NCI-H446 (cell line): ENCODE measurements around the gene CYB5A.
"Not testable (repeated sequence)": the region's sequence is repeated elsewhere in the genome, so short reads cannot be mapped to it uniquely, and the experiment has no call there.

Experiments
- DNase-seq, 2 experiments: peaks; one replicate each; lab custom pipeline; 2025; lab: John Stamatoyannopoulos, UW

The CYB5A gene, protein sequence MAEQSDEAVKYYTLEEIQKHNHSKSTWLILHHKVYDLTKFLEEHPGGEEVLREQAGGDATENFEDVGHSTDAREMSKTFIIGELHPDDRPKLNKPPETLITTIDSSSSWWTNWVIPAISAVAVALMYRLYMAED

DNA sequence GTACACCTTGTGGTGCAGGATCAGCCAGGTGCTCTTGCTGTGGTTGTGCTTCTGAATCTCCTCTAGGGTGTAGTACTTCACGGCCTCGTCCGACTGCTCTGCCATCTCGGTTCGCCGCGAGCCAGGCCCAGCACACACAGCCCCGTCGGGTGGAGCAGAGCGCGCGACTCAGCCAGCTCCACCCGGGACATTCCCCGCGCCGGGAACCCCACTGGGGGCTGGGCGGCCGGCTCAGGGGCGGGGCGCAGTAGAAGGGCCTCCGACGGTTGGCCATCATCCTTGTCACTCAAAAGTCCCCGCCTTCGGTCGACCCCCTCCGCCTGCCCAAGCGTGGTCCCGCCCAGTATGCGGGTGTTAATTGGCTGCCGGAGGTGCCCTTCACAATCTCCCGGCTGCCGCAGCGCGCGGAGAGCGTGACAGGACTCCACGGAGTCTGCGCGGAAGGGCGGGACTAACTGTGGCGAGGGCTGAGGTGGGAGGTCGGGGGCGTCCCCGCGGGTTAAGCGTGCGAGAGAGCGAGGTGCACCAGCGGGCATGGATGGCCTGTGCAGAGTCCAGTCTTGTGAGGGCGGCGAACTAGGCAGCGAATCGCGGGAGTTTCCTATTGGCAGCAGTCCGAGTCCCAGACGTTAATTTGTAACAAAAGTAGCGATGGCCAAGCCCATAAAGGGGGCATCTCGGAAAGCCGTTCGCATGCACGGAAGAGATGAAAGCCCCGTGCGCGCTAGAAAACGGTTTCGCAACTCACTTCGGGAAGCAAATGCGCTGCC lies at the start of gene CYB5A:
CYB5A (minus strand) TSS at position 193 of the 770 bp plus-strand sequence; CDS start at position 105, 88 bp downstream.
- DNase-seq: peak; percentile 81 to 97

DNA sequence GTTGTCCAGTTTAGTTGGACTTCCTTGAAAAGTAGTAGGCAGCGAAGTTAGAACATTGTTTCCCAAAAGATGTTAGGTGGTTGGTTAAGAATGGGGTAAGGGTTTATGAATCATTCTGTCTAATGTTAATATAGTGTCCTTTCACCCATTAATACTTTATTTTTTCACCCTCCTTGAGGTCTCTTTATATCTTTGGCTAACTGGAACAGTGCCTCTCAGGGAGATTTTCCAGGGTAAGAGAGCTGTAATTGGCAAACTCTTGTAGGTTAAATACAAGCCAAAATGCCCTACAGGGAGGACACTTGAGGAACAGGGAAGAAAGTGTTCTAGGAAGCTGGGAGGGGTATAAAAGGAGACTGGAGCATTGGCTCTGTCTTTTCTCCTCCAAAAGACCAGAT lies 46.1 kb upstream of the CYB5A start:
- no peak for DNase-seq

DNA sequence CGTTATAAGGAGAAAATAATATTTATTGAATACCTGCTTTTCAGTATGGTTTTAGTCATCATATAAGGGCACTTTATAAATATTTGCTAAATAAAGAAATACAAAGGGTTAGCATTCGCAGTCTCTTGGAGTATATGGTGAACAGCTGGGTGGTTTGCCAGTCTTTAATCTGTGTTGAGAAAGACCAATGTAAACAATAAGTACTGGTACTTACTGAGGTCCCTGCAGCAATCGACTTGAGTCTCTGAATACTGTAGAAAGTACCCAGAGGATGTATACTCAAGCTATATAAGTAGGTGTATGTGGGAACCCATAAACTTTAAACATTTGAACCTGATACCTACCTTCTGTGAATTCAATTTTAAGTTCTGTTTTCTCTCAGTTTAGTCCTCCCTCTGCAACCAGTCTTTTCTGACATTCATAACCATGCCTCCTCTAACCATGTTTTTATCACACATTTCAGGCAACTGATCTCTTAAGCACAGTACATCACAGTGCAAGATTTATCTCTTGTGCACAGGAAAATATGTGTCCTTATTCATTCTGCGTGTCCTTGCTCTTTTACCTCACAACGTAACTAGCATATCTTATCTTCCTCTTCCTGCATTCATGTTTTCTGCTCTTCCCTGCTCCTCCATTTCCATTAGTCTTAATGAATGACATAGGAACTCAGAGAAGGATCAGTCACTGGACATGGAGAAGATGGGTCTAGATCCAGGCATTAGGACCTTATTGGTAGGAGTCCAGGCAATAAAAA lies 45.6 kb upstream of the CYB5A start:
- DNase-seq: no peak

DNA sequence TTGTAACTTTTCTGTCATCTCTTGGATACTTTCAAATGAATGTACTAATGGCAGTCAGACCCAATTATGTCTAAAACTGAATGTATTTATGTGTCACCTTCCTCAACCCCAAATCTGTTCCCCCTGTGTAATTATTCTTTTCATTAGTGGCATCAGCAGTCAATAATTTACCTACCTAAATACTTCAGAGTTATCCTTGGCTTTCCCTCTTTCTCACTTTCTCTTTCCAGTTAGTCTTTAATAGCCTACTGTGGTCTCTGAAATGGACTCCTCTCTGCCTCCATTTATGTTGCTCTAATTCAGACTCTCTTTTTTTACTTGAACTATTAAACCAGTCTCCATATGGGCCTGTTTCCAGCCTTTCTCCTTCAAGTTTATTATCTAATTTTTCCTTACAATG lies 44.9 kb upstream of the CYB5A start:
- no peak for DNase-seq

DNA sequence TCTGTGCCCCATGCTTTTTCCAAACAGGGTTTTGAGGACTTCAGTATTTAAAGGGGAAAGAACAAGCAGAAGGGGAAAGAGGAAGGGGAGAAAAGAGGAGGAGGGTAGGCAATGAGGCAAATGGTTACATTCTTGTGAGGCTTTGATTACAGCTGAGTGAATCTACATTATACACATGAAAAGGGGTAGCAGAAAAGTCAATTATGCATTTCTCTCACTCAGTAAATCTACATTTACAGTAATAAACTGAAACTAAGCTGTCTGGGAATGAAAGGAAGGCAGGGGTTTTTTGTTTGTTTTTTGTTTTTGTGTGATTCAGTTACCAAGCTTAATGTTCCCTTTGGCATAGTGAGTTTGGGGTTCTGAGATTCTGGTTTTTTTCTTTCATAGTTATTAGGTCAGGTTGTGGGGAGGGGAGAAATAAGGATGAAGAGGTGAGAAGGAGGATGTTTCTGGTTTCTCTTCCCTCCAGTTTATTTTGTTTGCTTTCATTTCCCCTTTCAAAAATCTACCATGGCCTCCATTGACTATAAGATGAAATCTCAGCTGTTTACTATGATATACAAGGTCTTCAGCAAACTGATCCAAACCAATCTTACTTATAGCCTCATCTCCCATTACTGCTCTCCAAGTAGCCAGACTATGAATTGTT lies 42.6 kb upstream of the CYB5A start:
- no peak for DNase-seq

DNA sequence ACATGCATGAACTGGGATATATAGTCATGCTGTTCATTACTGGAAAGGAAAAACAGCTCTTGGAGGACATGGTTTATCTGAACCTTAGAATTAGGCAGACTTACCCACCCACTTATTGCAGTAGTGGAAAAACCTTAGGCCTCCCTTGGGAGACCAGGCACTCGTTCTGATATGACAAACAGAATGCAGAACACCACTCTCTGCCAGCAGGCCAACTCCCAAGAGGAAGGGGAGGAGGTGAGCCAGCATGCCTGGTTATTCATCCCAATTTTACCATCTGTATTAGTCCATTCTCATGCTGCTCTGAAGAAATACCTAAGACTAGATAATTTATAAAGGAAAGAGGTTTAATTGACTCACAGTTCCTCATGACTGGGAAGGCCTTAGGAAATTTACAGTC lies 41.3 kb upstream of the CYB5A start:
- DNase-seq: no peak

DNA sequence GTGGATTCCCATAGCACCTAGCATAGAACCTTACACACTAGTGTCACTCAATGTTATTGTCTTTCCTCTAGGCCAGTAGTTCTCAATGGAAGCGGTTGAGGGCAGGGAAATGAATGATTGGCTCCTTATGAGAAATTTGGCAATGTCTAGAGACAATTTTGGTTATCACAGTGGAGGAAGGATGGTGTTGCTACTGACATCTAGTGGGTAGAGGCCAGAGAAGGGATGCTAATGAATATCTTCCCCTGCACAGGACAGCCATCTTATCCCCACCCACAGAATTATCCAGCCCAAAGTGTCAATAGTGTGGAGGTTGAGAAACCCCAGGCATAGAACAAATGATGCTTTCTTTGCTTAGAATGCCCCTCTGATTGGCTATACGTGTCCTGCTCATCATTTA lies 39.6 kb upstream of the CYB5A start:
- peak in 1 of 2 experiments; percentile 3 for DNase-seq

DNA sequence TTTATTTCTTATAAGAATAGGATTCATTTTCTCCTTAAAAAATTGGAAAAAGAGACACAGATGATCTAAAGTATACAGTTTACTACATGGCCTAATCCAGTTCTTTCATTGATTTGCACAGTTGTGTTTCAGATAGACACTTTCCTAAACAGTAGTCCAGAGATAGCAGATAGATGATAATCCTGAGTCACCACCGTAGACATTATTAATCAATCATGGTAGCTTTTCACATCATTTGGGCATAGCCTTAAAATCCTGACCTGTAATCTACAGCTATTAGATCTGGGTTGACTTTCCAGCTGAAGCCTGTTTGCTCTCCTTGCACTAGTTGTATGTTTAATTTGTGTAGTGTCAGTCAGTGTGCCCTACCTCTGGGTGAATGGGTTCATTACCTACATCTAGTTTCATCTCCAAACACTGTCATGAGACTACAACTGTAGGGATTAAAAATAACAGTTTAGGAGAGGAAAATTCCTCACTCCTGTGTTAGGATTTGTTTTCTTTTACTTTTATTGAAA lies 38.0 kb upstream of the CYB5A start:
- no peak for DNase-seq

DNA sequence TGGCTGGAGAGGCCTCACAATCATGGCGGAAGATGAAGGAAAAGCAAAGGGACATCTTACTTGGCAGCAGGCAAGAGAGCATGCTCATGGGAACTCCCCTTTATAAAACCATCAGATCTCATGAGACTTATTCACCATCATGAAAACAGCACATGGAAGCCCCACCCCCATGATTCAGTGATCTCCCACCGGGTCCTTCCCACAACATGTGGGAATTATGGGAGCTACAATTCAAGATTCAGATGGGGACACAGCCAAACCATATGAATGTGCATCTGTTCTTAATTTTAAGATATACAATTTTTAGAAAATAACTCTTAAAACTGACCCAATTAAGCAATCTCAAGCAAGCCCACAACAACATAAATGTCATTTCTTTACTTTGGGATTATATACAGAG lies 36.4 kb upstream of the CYB5A start:
- DNase-seq: no peak

DNA sequence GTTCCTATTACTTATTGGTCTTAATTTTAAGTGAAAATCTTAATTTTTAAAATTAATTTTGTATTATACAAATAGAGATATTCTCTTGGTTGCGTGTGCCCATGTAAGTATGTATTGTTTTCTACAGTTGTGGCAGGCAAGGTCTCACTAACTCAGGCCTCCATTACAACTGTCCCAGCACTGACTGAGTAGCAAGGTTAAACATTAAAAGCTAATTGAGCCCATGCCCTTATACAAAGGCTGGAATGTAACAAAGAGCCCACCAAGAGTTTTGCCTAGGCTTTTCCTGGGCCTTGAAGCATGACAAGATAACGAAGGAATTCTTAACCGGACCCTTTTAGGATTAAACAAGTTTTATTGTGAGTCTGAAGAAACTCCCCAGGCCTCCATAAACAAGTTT lies 35.0 kb upstream of the CYB5A start:
- DNase-seq: not testable (repeated sequence)

DNA sequence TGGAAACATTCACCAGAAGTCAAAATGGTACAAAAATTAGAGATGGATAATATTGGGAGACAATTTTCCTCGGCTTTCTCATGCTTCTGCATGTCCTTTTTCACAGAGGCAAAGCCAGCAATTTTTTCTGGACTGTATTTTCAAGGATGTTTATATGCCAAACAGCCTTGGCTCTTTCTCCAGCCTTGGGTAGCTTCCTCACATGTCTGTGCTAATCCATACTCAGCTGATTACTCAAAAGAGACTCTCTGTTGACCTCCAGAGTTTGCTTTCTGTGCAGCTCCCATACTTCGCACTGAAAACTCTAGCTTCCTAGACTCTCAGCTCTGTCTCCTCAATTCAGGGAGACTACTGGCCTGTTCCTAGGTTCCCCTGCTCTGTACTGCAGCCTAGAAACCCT lies 34.5 kb upstream of the CYB5A start:
- no peak for DNase-seq

DNA sequence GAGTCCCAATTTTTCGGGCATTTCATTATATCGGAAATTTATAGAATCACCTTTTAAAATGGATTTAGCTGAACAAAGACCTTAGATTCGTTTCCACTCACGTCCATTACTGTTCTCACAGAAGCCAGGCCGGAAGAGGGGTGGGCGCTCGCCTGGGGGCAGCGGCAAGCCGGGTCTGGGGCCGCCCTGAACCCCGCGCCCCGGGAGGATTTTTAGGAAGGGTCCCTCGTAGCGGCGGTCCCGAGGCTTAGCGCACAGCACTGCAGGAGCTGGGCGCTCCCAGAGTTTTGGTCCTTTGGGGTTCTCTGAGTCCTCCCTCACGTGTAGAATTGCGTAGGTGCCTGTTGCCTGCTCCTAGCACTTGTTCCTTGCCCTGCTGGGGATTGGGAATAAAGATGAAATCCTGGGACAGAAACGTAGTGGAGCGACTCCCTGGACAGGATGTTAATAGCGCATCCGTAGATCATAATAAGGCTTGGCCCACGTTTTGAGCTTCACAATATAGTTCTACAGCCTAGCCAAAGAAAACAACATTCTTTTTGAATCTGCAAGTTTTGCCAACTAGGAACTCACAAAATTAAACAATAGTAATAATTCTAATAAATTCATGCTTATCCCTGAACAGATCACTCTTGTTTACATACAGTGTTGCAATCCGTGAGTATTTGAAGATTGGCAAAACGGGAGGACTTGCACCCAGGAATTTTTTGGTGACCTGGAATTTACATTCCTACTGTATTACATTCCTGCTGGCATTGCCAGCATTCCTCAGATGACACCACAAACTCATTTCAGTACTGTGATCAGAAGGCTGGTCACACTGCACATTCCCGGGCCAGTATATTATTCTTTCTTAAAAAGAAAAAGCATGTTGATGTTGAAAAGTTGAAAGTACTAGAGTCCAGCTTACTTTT lies 24.8 kb upstream of the CYB5A start:
- no peak for DNase-seq

DNA sequence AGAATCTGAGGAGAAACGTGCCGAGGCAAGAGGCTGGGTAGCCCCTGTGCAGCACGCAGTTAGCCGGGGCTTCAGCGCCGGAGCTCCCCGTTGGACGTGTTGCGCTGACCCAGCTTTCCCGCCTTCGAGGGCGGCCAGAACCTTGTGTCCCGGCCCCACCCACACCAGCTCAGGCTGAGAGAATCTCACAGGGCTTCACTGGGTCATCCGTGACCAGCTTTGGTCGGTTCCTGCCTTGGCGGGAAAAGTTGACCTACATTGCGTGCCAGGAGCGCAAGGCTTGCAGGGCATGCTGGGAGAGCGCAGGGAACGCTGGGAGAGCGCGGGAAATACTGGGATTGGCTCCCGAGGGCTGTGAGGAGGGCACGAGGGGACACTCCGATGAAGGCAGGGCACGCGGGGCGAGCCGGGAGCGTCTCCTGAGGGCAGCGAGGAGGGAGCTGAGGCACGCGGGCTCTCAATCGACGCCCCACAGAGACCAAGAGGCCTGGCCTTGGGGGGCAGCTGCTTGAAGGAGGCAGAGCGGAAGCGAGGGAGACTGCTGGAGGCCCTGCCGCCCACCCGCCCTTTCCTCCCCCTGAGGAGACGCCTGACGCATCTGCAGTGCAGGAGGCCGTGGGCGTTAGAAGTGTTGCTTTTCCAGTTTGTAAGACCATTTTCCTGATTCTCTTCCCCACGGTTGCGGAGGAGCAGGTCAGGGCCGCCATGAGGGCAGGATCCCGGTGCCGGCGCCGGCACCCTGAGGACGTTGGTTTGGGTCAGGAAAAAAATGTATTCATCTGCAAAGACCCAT lies 23.9 kb upstream of the CYB5A start, which contains the start of gene C18orf63:
C18orf63 (plus strand) TSS at position 376 of the 793 bp plus-strand sequence. CDS start 2,027 bp downstream, outside the sequence.
- no peak for DNase-seq

DNA sequence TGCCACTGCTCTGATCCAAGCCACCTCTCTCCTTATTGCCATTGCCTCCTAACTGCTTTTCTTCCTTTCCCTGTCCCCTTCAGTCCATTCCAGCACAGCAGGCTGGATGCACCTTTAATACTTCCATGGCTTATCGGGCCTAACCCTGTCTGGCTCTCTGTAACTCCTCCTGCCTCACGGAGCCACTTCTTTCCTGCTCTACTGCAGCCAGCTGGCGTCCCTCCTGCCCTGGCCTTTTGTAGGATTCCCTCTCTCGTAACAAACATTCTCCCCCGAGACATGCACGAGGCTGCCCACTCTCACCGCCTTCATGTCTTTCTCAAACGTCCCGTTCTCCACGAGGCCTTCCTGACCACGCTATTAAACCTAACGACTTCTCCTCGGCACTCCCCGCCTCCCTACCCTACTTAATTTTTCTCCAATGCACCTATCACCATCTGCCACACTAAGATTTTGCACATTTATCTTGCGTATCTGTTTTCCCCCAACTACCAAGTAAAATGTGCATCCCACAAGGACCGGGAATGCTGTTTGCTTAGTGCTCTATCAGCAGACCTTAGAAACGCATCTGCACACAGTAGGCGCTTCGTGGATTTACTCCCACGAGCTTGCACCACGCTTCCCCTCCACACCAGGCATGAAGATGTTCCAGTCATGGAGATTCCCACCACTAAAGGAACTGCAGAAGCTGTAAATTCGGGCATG lies 23.1 kb upstream of the CYB5A start:
- no peak for DNase-seq

DNA sequence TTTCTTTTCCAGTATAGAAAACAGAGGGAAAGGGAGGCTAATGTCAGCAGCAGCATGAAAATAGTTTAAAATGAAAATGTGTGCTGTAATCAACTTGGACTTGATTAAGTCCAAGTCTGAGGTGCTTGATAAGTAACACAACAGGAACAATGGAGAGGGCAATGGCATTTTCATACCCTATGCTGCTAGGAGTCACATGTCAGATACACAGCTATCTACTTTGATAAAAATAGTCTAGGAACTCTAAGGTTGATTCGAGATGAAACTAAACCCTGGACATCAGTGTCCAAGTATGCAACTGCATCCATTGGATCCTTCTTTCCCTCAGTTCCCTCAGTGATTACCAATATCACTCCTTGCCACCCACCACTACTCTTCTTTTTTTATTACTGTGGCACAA lies 19.2 kb upstream of the CYB5A start:
- no peak for DNase-seq

DNA sequence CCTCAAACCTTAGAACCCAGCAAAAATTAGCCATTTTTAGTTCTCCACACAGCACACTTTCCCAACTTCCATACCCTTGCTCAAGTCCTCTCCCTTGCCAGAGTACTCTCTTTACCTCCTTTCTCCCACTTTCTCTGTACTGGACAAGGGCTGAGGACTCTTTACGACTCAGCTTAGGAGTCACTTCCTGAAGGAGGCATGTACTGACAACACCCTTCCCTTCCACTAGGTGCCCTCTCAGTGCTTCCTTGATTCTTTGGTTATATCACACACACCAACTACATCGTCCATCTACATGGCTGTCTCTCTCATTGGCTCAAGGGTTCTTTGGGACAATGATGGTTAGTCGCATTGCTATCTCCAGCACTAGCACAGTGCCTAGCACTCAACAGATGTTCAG lies 18.6 kb upstream of the CYB5A start:
- no peak for DNase-seq

DNA sequence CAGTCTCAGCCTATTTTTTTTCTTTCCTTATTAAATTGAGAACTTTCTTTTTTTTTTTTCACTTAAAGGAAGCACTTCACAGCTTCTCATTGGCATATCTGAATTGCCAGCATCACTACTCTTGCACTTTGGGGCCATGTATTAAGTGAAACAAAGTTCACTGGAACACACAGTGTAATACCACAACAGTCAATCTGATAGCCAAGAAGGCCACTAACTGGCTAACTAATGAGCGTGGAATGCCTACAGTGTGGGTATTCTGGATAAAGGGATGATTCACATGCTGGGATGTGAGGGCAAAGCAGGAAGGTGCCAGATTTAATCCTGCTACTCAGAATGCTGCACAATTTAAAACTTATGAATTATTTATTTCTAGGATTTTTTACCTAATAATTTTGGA lies 12.2 kb upstream of the CYB5A start:
- no peak for DNase-seq

DNA sequence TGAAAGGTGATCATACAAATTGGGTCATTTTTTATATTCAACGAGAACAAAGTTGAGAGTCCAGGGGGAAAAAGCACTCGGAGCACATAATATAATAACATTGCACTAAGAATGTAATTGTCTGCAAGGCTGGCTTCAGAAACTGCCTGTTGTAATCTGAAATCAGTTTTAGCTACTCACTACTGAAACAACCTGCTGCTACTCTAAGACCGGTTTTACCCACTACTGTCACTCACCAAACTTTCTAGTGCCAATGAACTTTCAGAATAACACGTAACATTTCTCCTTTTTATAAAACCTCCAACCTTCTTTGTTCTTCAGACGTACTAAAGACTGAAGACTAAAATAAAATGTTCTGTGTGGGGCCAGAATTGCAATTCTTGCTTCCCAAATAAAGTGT lies 11.5 kb upstream of the CYB5A start:
- DNase-seq: no peak

DNA sequence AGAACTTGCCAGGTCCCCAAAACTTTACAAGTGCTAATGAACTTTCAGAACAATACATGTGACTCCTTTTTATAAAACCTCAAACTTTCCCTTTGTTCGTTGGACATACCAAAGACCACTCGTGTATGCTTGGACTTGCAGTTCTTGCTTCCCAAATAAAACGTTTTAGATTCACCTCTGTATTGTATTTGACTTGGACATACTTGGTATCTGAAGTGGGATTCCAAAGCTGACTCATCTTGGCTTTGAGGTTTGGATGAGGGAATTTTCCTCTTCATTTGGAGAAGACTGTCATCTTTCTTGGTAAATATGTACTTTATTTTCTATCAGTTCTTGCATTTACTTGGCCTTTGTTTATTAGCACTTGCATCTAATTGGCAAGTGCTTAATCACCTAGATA lies 8.0 kb upstream of the CYB5A start:
- DNase-seq: no peak

DNA sequence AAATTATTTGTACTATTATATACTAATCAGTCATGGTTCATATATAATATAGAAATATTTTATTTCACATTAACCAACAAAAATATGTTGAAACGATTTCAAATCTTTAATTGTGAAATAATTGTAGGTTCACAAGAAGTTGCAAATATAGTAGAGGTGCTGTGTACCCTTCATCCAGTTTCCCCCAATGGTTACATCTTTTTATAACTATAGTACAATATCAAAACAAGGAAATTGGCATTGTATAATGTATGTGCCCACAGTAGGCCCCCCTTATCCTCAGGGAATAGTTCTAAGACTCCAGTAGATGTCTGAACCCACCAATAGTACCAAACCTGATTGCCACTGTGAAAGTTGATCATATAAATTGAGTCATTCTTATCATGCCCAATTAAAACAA lies 7.4 kb upstream of the CYB5A start:
- no peak for DNase-seq
